Activated T-helper 1 cell treated with anti-CD3 and anti-CD28 coated beads, Interleukin-12 subunit alpha, Interleukin-12 subunit beta, Interleukin-2, Interleukin-4 antibody, amounts not matched to agents 30 ng/mL and 10 ng/mL and 1 ng/mL, durations not matched to agents 14 hours and 24 hours and 36 hours (primary cell): ENCODE measurements around the gene SPTBN4. TPM values are rescaled to one million over a fixed set of nuclear protein-coding genes. Genes with fewer than 3 reads are reported as not detected.
"Not testable (repeated sequence)": the region's sequence is repeated elsewhere in the genome, so short reads cannot be mapped to it uniquely, and the experiment has no call there.

Experiments used
- DNase-seq: peaks from one replicate; pipeline ENCODE4 v3.0.0; 2021; ENCODE audit warnings: low spot score
- H3K27ac Mint-ChIP-seq: one replicate; pipeline ENCODE4 v1.8.0; 2021; ENCODE audit warnings: mild to moderate bottlenecking, mixed read lengths
- H3K27me3 Mint-ChIP-seq: one replicate; pipeline ENCODE4 v1.8.0; 2022; ENCODE audit warnings: mild to moderate bottlenecking, moderate library complexity, mixed read lengths; ENCODE audit not compliant: insufficient read depth
- H3K36me3 Mint-ChIP-seq: one replicate; pipeline ENCODE4 v1.8.0; 2021; ENCODE audit warnings: low read depth, mixed read lengths
- H3K4me1 Mint-ChIP-seq: one replicate; pipeline ENCODE4 v1.8.0; 2021; ENCODE audit warnings: low read depth, mixed read lengths
- H3K4me3 Mint-ChIP-seq: one replicate; pipeline ENCODE4 v1.8.0; 2021; ENCODE audit warnings: mild to moderate bottlenecking, moderate library complexity, mixed read lengths
- H3K9me3 Mint-ChIP-seq: one replicate; pipeline ENCODE4 v1.8.0; 2021; ENCODE audit warnings: mixed read lengths
- intact Hi-C: fragments of 100-400 bp; cut with micrococcal nuclease; formaldehyde crosslinking; loops from one replicate; pipeline ENCODE4 v1.15.1; 2024
- total RNA-seq: library from RNA; stranded (reverse); gene quantifications from 2 replicates; pipeline ENCODE4 v1.2.3, GENCODE V29; 2022

Gene SPTBN4
- total RNA-seq, 1 donor from 2014 or later = 0.21 TPM

- Mint-ChIP-seq H3K36me3 (peaks cover 9% of the 10 kb centered on the region), H3K9me3 (no peaks in the 10 kb centered on the region), H3K4me1 (peaks cover 7% of the 10 kb centered on the region), H3K4me3 (peak within 1 kb of the TSS; percentile 93), H3K27me3 (peaks cover 2% of the 10 kb centered on the region), H3K27ac (peak within 1 kb of the TSS; percentile 99)
- intact Hi-C loops = loop anchor here (1.0 to 2.0 kb wide), 8 partner anchors 9 to 353 kb away; partner anchors contain the start of genes AKT2, BLVRB, C19orf47 and PLD3
- peak; percentile 100 for DNase-seq
These were observed 41.1 kb upstream of the SPTBN4 start, which contains the start of gene SERTAD1 for GRCh38 chr19:40425450-40426287. SERTAD1 (minus strand) TSS chr19:40425992; CDS start chr19:40423546, 2,446 bp downstream.

DNA sequence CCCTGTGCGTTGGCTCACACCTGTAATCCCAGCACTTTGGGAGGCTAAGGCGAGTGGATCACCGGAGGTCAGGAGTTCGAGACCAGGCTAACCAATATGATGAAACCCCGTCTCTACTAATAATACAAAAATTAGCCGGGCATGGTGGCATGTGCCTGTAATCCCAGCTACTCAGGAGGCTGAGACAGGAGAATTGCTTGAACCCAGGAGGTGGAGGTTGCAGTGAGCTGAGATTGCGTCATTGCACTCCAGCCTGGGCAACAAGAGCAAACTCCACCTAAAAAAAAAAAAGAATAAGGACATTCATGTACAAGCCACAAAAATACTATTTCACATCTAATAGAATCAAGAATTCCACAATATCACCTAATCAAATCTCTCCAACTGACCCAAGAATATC lies 38.6 kb upstream of the SPTBN4 start:
- intact Hi-C loops, DNase-seq, H3K9me3 Mint-ChIP-seq, H3K4me3 Mint-ChIP-seq, H3K4me1 Mint-ChIP-seq, H3K27ac Mint-ChIP-seq, H3K27me3 Mint-ChIP-seq, H3K36me3 Mint-ChIP-seq: not testable (repeated sequence)

- H3K27ac Mint-ChIP-seq, H3K4me3 Mint-ChIP-seq, intact Hi-C loops, H3K27me3 Mint-ChIP-seq, H3K9me3 Mint-ChIP-seq, H3K36me3 Mint-ChIP-seq, H3K4me1 Mint-ChIP-seq, DNase-seq: not testable (repeated sequence)
These were observed 36.6 kb upstream of the SPTBN4 start for GRCh38 chr19:40430242-40430641.

DNA sequence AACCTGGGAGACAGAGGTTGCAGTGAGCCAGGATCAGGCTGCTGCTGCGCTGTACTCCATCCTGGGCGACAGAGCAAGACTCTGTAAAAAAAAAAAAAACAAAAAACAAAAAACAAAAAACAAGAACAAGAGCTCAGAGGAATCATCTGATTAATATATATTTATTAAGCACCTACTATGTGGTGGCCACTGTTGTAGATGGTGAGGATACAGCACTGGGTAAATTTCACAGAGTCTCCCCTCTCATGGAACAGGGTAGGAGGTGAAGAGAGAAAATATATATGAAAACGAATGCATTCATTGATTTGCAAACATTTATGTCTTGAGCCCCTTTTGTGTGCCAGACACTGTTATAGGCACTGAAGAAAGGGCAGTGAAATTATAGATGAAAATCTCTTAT lies 35.1 kb upstream of the SPTBN4 start:
- Mint-ChIP-seq H3K4me1 (peaks cover 8% of the 10 kb centered on the region), H3K36me3 (no peaks in the 10 kb centered on the region), H3K9me3 (no peaks in the 10 kb centered on the region), H3K27me3 (peaks cover 2% of the 10 kb centered on the region), H3K27ac (no peak overlapping the region), H3K4me3 (no peak overlapping the region)
- intact Hi-C loops = no loop called here
- no peak for DNase-seq

DNA sequence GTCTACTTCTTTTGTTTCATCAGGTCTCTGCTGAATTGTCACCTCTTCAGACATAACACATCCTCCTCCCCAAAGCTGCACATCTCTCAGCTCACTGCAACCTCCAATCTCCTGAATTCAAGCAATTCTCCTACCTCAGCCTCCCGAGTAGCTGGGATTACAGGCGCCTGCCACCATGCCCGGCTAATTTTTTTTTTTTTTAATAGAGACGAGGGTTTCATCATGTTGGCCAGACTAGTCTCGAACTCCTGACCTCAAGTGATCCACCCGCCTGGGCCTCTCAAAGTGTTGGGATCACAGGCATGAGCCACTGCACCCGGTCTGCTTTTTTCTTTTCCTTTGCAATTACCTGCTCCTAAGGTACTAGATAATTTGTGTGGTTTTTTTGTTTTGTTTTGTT lies 34.0 kb upstream of the SPTBN4 start:
- H3K4me1 Mint-ChIP-seq, H3K27me3 Mint-ChIP-seq, H3K9me3 Mint-ChIP-seq, H3K36me3 Mint-ChIP-seq, DNase-seq: not testable (repeated sequence)
- intact Hi-C loops = loop anchor here (1.0 kb wide), 1 partner anchor 11 kb away; no protein-coding TSS in a partner anchor
- Mint-ChIP-seq H3K27ac (peak overlapping the region; percentile 92), H3K4me3 (peak overlapping the region; percentile 88)

DNA sequence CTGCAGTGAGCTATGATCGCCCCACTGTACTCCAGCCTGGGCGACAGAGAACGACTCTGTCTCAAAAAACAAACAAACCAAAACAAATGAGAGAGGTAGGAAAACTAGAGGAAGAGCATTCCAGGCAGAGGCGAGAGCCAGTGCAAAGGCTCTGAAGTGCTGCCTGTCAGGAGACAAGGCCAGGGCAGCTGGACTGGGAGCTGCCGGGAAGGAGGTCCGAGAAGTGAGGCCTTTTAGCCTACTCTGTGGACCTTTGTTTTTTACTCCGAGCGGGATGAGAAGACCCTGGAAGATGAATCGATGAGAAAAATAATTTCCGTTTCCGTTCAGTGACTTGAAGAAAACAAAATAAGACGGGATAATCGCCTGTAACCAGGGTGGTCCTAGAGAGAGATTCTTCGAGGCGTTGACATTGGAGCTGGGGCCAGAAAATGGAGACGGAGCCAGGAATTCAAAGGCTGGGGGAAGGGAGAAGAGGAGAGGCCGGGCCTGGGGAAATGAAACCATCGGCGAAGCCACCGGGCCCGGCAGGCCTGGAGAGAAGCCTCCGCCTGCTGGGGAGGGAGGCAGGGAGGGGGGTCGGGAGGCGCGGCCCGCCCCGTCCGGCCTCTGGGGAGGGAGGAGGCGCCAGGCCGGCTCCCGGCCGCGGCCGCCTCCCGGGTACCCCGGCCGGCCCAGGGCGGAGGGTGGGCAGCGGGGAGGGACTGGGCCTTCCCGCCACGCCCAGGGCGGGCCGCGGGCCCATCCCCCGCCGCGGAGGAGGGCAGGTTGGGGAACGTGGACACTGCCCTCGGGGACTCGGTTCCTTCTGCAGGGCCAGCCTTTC lies 33.2 kb upstream of the SPTBN4 start:
- Mint-ChIP-seq H3K9me3 (no peaks in the 10 kb centered on the region), H3K4me1 (peaks cover 8% of the 10 kb centered on the region), H3K36me3 (no peaks in the 10 kb centered on the region), H3K27me3 (no peaks in the 10 kb centered on the region), H3K27ac (peak overlapping the region; percentile 92), H3K4me3 (peak overlapping the region; percentile 88)
- intact Hi-C loops = loop anchor here (1.0 kb wide), 2 partner anchors 7 to 10 kb away; no protein-coding TSS in a partner anchor
- peak; percentile 60 for DNase-seq

GRCh38 chr19:40438284-40438683 lies 28.5 kb upstream of the SPTBN4 start:
- Mint-ChIP-seq H3K4me1 (peaks cover 17% of the 10 kb centered on the region), H3K27me3 (no peaks in the 10 kb centered on the region), H3K27ac (peak overlapping the region; percentile 45), H3K36me3 (peaks cover 11% of the 10 kb centered on the region), H3K4me3 (no peak overlapping the region), H3K9me3 (no peaks in the 10 kb centered on the region)
- no peak for DNase-seq
- intact Hi-C loops = no loop called here

- no peak for DNase-seq
- H3K4me1 Mint-ChIP-seq = peaks cover 26% of the 10 kb centered on the region
- peak overlapping the region; percentile 97 for H3K27ac Mint-ChIP-seq
- no peaks in the 10 kb centered on the region for H3K27me3 Mint-ChIP-seq
- H3K36me3 Mint-ChIP-seq = peaks cover 11% of the 10 kb centered on the region
- no peaks in the 10 kb centered on the region for H3K9me3 Mint-ChIP-seq
- H3K4me3 Mint-ChIP-seq = peak overlapping the region; percentile 97
- intact Hi-C loops = loop anchor here (2.0 to 5.0 kb wide), 2 partner anchors 251 to 921 kb away; partner anchors contain the start of genes B9D2 and MAP3K10
These were observed 25.0 kb upstream of the SPTBN4 start for GRCh38 chr19:40441719-40442253.

GRCh38 chr19:40442328-40443130 lies 24.3 kb upstream of the SPTBN4 start:
- intact Hi-C loops = loop anchor here (1.0 to 5.0 kb wide), 10 partner anchors 9 to 920 kb away; partner anchors contain the start of genes AKT2, B9D2, C19orf47 and MAP3K10
- H3K4me3 Mint-ChIP-seq = peak overlapping the region; percentile 97
- H3K4me1 Mint-ChIP-seq = peaks cover 26% of the 10 kb centered on the region
- DNase-seq = no peak
- peaks cover 11% of the 10 kb centered on the region for H3K36me3 Mint-ChIP-seq
- peak overlapping the region; percentile 97 for H3K27ac Mint-ChIP-seq
- H3K27me3 Mint-ChIP-seq = no peaks in the 10 kb centered on the region
- no peaks in the 10 kb centered on the region for H3K9me3 Mint-ChIP-seq

DNA sequence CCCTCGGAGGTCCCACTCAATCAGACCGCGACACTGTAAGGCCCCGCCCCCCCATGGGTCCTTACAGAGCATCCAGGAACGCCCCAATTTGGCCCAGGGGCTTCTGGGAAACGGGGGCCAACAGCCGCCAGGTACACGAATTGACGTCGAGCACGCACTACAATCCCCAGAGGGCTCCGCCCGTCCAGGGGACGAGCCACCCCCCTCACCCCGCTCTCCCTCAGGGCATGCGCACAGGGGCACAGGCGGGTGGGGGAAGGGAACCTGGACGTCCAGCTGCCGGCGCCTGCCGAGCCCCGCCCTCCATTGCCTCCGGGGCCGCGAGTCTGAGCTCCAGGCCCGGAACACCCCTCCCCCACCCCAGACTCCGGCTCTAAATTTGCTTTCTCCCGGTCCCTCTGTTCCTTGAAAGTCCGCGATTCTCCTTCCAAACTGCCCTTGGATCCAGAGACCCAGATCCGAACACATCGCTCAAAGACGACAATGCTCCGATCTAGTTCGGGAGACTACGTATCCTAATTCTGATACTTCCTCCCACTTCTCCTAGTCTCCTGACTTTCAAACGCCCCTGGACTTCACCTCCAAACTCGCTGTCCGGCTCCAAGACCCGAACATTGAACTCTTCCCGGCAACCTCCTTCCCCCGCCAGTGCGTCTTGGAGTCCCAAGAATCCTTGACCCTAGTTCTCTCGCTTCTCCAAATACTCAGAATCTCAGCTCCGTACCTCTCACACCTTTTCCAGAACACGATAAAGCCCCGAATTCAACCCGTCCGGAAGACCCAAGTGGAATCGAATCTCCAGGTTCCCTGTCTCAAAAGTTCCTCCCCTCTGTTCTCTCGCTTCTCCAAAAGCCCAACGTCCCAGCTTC lies 23.4 kb upstream of the SPTBN4 start:
- H3K27ac Mint-ChIP-seq = peak overlapping the region; percentile 97
- DNase-seq = peak; percentile 99
- peaks cover 26% of the 10 kb centered on the region for H3K4me1 Mint-ChIP-seq
- no peaks in the 10 kb centered on the region for H3K9me3 Mint-ChIP-seq
- peak overlapping the region; percentile 97 for H3K4me3 Mint-ChIP-seq
- peaks cover 11% of the 10 kb centered on the region for H3K36me3 Mint-ChIP-seq
- H3K27me3 Mint-ChIP-seq = no peaks in the 10 kb centered on the region
- intact Hi-C loops = loop anchor here (1.0 to 5.0 kb wide), 10 partner anchors 10 to 919 kb away; partner anchors contain the start of genes AKT2, B9D2, C19orf47 and MAP3K10
